GM19043 (cell line): ENCODE measurements around the gene SHISA6.

Experiments used
- ATAC-seq: cut with Tn5 transposase; IDR thresholded peaks from one replicate; pipeline ENCODE4 v1.9.1; 2021; ENCODE audit warnings: low read depth; ENCODE audit not compliant: unreplicated experiment

The SHISA6 gene

DNA sequence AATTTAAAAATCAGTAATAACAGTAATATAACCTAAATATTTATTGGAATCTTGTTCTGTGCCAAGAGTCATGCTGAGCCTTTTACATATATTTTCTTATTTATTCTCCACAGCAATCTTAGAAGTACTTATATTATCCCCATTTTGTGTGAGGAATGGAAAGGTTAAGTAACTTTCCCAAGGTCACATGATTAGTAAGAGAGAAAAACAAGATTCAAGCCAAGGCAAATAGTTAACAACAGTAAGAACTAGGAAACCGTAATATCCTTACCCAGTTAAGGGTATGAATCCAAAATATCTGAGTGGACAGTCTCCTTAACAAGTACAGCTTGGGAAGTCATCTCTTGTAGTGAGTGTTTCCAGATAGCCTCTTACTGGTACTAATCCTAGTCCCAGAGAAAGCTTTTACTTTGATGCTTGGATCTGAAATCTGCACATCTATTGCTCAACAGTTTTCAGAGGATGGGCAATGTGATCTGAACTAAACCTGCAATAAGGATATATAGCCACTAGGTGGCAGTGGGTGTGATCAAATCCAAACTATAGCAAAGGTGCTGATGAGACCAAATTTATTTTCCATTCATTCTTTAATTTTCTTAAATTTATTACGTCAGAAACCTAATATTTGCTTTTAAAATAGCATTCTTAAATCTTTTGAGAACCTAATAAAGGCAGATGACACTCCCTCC is 23.3 kb downstream of the SHISA6 start:
- no peak for ATAC-seq

DNA sequence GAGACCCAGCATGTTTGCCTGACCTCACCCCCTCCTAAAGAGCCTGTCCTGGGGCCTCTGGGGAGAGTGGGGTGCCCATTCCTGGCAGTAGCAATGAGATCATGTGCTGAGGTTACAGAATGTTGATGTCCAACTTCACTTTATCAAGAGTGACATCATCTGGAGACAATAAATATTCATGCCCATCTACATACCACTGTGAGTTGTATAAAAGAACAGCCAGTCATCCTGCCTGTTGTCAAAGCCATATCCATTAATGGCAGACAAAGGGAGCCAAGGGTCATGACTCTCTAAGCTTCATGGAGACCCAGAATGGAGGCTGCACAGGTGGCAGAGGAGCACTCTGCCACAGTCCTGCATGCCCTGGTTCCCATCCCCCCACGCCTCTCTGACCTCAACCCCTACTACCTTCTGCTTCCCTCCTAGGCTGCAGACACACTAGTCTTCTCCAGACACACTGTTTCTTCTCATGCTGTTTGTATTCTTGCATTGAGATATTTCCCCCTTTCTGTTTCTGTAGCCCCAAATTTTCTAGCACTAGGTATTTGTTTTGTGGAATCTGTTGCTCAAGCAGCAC is 27.1 kb downstream of the SHISA6 start:
- ATAC-seq: no peak

DNA sequence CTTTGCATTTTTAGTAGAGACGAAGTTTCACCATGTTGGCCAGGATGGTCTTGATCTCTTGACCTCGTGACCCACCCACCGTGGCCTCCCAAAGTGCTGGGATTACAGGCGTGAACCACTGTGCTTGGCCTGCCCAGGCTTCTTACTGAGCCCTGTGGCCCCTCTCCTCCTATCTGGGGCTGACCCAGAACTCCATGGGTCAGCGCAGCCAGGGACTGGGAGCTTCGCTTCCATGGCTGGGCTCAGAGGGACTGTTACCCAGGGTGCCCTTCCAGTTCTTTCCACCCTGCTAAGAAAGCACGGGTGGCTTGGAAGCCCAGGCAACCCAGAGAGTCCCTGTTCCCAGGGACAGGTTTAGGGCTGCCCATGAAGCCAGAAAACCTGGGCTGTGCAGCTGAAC is 28.2 kb downstream of the SHISA6 start:
- no peak for ATAC-seq

DNA sequence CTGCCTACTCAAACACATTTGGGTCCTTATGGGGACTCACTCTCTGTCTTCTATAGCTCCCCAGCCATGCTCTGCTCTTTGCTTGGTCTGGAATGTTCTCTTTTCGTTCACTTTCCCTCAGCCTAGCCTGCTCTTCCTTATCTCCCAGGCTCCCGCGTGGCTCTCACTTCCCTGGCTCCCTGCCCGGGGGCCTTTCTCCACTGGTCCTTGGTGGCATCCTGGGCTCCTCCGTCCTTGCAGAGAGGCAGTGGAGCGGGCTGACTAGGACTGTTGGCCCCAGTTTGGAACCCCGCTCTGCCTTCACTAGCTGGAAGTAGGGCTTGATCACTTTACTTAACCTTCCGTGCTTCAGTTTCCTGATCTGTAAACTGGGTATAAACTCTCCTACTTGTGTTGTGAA is 31.2 kb downstream of the SHISA6 start:
- ATAC-seq: no peak

GRCh38 chr17:11273596-11273995 is 32.6 kb downstream of the SHISA6 start:
- no peak for ATAC-seq

DNA sequence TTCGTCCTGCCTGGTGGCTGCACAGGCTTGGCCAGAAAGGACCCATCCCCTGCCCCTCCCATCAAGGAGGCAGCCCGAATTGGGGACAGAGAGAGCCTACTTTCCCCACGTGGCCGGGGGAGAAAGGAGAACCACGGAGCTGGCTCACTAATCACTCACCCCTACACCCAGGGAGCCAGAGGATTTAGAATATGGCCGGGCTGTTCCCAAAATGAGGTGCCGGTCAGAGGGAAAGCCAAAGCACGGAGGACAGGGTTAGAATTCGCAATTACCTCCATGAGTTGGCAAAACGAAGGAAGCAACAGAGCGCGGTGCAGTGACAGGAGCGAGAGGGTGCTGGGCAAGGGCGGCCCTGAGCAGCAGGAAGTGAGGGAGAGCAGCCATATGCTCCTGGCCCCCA is 33.1 kb downstream of the SHISA6 start:
- ATAC-seq: no peak

DNA sequence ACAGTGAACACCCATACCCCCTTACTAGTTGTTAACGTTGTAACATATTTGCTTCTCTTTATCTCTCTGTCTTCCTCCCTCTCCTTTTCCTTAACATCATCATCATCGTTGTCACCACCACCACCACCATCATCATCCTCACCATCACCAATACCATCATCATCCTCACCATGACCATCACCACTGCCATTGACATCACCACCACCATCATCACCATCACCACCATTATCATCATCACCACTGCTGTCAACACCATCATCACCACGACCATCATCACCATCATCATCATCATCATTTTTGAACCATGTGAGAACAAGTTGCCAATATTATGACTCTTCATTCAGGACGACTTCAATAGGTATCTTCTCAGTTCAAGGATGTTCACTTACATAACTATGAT is 35.5 kb downstream of the SHISA6 start:
- no peak for ATAC-seq

- no peak for ATAC-seq
These were observed 37.4 kb downstream of the SHISA6 start for GRCh38 chr17:11278186-11278991.

GRCh38 chr17:11278992-11279270 is 37.9 kb downstream of the SHISA6 start:
- no peak for ATAC-seq

GRCh38 chr17:11279776-11280344 is 38.8 kb downstream of the SHISA6 start:
- no peak for ATAC-seq

- no peak for ATAC-seq
These were observed 41.6 kb downstream of the SHISA6 start for GRCh38 chr17:11282586-11282985.

DNA sequence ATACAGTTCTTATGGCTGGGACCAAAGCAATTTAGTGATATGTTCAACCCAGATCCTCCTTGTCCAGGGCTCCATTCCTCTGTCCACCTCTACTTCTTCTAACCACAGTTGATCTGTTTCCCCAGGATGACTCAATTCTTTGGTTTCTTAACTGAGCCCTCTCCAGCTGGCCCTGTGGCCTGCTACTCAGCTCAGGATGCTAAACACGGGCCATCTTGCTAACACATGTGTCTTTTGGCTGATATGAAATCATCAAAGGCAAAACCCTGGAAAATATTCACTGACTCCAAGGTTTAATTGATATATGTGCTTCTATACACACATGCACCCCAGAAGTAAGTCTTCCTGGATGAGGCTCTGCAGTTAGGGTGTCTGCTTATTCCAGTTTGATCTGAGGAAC is 43.8 kb downstream of the SHISA6 start:
- no peak for ATAC-seq

DNA sequence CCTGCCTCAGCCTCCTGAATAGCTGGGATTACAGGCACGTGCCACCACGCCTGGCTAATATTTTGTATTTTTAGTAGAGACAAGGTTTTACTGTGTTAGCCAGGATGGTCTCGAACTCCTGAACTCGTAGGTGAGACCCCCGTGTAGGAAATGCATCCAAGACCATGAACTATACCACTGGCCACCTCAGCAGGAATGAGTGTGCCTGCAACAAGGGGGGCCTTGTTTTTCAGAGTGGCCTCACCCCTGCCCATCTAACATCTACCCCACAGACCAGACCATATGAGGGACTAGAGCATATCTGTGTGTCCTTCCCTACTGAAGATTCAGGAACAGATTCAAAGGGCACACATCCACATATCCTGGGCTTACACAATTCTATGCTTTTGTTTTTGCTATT is 44.9 kb downstream of the SHISA6 start:
- no peak for ATAC-seq

- ATAC-seq: no peak
These were observed 46.8 kb downstream of the SHISA6 start for GRCh38 chr17:11287791-11288190.

- no peak for ATAC-seq
These were observed 49.8 kb downstream of the SHISA6 start for GRCh38 chr17:11290814-11291213.

GRCh38 chr17:11292491-11292890 is 51.5 kb downstream of the SHISA6 start:
- ATAC-seq: no peak

GRCh38 chr17:11293480-11293879 is 52.5 kb downstream of the SHISA6 start:
- no peak for ATAC-seq

- no peak for ATAC-seq
These were observed 53.8 kb downstream of the SHISA6 start for GRCh38 chr17:11294826-11295225.

DNA sequence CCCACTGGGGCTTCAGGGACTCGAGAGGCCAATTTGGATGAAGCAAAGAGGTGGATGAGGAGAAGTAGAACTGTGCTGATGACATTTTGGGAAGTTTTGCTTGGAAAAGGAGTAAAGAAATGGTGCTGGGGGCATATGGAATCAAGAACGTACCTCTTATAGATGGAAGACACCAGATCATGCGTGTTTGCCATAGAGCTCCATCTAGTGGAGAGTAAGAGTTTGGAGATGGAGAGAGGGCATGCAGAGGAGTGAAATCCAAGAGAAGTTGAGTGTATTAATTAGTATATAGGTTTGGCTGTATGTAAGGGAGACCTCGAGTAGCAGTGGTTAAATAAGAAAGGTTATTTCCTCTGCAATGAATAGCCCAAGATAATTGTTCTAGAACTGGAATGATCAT is 56.0 kb downstream of the SHISA6 start:
- ATAC-seq: no peak

- no peak for ATAC-seq
These were observed 57.4 kb downstream of the SHISA6 start for GRCh38 chr17:11298401-11298800.

DNA sequence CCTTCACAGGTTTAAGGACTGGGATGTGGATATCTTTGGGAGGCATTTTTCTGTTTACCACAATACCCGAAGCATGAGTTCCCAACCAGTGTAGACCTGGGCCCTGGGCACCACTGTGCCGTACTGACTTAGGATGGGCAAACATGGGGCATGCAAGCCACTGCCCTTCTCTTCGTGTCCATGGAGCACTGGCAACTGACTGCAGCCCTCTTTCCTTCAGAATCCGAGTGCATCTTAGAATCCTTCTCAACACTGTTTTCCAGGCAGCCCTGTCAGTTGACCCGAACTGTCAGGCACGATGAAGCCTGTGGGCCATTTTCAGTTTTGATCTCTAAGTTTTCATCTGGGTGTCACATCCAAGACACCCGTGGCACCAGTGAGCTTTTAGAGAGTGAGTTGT is 59.2 kb downstream of the SHISA6 start:
- ATAC-seq: no peak

GRCh38 chr17:11300738-11301137 is 59.7 kb downstream of the SHISA6 start:
- no peak for ATAC-seq
